Vagina (tissue), 2 donors: Measurements from ENCODE around the gene ANXA8.
"Not testable (repeated sequence)": the region's sequence is repeated elsewhere in the genome, so short reads cannot be mapped to it uniquely, and the experiment has no call there.

ENCODE experiments used
- POLR2AphosphoS5 ChIP-seq, 2 donors: sonication (generic); formaldehyde crosslinking; IDR thresholded peaks; one replicate each; pipeline ENCODE4 v1.9.0; 2017; ENCODE audit warnings: antibody characterized with exemption in 2 of 2, mild to moderate bottlenecking in 2 of 2, low read depth in 1 of 2; ENCODE audit not compliant: insufficient read depth in 1 of 2
- TF ChIP-seq, protein P1 (sequence below), 3 experiments: fragments of 450-650 bp in 2 of 3; fragments of 200-600 bp in 1 of 3; sonication (generic) in 1 of 3; IDR thresholded peaks; one replicate each; pipeline ENCODE4 v1.5.1; 2017 to 2019; ENCODE audit warnings: antibody characterized with exemption in 3 of 3, mild to moderate bottlenecking in 2 of 3, moderate library complexity in 2 of 3

DNA sequence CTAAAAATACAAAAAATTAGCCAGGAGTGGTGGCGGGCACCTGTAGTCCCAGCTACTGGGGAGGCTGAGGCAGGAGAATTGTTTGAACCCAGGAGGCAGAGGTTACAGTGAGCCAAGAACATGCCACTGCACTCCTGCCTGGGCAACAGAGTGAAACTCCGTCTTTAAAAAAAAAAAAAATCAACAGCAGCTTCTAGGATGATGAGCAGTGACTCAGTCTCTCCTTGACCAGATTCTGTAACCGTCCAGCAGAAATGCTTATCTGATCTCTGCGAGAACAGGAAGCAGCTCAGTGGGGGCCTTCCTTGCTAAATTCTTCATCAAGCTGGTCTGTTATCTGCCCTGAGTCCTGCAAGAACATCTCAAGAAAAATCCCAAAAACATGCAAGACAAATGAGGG is 2.0 kb upstream of the ANXA8 start:
- TF ChIP-seq, protein P1, sequence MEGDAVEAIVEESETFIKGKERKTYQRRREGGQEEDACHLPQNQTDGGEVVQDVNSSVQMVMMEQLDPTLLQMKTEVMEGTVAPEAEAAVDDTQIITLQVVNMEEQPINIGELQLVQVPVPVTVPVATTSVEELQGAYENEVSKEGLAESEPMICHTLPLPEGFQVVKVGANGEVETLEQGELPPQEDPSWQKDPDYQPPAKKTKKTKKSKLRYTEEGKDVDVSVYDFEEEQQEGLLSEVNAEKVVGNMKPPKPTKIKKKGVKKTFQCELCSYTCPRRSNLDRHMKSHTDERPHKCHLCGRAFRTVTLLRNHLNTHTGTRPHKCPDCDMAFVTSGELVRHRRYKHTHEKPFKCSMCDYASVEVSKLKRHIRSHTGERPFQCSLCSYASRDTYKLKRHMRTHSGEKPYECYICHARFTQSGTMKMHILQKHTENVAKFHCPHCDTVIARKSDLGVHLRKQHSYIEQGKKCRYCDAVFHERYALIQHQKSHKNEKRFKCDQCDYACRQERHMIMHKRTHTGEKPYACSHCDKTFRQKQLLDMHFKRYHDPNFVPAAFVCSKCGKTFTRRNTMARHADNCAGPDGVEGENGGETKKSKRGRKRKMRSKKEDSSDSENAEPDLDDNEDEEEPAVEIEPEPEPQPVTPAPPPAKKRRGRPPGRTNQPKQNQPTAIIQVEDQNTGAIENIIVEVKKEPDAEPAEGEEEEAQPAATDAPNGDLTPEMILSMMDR (IDR thresholded peaks at IDR 0.05) = not testable (repeated sequence)
- TF ChIP-seq POLR2AphosphoS5 (IDR thresholded peaks at IDR 0.05; ENCODE audit: insufficient read depth in 1 of 2, low read depth in 1 of 2) = not testable (repeated sequence)
